HG03280 (cell line): ENCODE results near the gene MELK.

Source experiments
- ATAC-seq: cut with Tn5 transposase; IDR thresholded peaks from one replicate; pipeline ENCODE4 v1.9.1; 2021; ENCODE audit warnings: mild to moderate bottlenecking, moderate library complexity; ENCODE audit not compliant: unreplicated experiment

Gene MELK

GRCh38 chr9:36665921-36666431 is 93.3 kb downstream of the MELK start:
- peak; percentile 55 for ATAC-seq

- ATAC-seq, result no peak
Measured at GRCh38 chr9:36671561-36671960, 98.9 kb downstream of the MELK start.

- ATAC-seq, result no peak
Measured at GRCh38 chr9:36676091-36676490, 103.4 kb downstream of the MELK start.

DNA sequence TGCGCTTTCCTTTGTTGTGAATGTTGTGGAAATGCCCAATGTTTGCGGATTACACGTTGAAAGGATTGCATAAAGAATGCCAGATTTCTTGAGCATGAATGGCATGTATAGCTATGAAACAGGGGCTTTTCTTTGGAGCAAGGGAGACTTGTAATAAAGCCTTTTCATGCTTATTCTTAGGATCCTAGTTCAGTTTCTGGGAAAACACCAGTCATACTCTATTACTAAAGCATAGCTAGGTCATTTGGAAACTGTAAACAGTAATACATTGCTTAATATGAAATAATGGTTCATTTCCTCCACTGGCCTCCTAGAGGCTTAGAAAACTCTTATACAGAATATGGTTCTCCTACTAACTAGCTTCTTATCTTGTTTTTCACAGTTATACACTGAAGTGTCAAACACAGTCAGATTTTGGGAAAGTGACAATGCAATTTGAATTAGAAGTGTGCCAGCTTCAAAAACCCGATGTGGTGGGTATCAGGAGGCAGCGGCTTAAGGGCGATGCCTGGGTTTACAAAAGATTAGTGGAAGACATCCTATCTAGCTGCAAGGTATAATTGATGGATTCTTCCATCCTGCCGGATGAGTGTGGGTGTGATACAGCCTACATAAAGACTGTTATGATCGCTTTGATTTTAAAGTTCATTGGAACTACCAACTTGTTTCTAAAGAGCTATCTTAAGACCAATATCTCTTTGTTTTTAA is 104.2 kb downstream of the MELK start:
- ATAC-seq, result no peak

GRCh38 chr9:36677611-36678010 is 104.9 kb downstream of the MELK start:
- ATAC-seq, result no peak

DNA sequence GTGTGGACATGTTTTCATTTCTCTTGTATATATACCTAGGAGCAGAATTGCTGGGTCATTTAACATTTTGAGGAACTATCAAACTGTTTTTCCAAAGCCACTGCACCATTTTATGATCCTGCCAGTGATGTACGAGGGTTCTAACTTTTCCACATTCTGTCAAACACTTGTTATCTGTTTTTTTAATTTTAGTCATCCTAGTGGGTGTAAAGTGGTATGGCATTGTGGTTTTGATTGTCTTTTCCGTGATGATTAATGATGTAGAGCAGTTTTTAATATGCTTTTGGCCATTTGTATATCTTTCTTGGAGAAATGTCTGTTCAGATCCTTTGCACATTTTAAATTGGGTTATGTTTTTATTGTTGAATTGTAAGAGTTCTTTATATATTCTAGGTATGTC is 107.0 kb downstream of the MELK start:
- no peak for ATAC-seq

DNA sequence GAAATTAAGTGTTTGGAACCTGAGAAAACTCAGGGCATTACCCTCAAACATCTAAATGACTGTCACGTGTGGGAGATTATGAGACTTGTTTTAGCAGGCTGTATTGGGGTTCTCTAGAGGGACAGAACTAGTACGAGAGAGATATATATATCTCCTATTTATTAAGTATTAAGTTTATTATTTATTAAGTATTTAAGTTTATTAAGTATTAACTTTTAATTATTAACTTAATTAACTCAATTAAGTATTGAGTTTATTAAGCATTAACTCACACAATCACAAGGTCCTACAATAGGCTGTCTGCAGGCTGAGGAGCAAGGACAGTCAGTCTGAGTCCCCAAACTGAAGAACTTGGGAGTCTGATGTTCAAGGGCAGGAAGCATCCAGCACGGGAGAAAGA is 113.8 kb downstream of the MELK start:
- no peak for ATAC-seq

DNA sequence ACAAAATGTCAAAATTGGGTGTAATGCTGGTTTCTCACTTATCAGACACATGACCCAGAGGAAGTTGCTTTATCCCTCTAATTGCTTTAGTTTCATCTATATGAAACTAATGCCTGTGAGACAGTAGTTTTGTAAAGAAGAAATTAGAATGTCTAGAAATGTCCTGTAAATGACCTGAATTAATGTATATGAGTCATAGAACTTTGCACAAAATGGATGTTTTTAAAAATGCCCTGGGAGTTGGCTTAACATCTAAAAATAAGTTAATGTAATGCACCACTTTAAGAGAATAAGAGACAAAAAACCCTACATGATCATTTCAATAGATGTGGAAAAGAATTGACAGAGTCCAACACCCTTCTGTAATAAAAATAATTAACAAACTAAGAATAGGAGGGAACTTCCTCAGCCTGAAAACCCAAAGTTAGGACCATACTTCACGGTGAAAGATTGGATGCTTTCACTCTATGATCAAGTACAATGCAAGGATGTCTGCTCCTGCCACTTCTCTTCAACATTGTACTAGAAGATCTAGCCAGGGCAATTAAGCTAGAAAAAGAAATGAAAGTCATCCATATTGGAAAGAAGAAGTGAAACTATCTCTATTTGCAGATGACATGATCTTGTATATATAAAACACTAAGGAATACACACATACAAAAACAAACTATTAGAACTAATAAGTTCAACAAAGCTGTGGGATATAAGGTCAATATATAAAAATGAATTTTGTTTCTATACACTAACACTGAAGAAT is 117.9 kb downstream of the MELK start:
- no peak for ATAC-seq

- no peak for ATAC-seq
Measured at GRCh38 chr9:36691671-36692070, 119.0 kb downstream of the MELK start.

GRCh38 chr9:36698984-36699383 is 126.3 kb downstream of the MELK start:
- no peak for ATAC-seq

DNA sequence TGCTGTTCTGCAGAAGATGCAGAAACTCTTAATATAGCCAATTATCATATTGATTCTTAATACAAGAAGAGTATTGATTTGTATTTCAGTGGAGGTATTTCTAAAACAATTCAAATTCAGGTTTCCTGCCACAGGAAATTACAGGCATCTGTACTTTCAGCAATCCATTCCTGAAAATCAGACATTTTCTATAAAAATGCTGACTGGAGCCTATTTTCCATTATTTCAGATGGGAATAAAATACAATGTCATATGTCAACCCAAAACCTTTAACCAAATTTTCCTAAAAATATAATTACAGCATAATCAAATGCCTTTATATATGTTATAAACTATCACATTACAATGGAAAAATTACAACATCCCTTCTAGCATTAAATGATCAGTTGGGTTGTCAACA is 131.5 kb downstream of the MELK start:
- no peak for ATAC-seq

- no peak for ATAC-seq
Measured at GRCh38 chr9:36713515-36714490, 141.1 kb downstream of the MELK start.

GRCh38 chr9:36716496-36716895 is 143.8 kb downstream of the MELK start:
- no peak for ATAC-seq

DNA sequence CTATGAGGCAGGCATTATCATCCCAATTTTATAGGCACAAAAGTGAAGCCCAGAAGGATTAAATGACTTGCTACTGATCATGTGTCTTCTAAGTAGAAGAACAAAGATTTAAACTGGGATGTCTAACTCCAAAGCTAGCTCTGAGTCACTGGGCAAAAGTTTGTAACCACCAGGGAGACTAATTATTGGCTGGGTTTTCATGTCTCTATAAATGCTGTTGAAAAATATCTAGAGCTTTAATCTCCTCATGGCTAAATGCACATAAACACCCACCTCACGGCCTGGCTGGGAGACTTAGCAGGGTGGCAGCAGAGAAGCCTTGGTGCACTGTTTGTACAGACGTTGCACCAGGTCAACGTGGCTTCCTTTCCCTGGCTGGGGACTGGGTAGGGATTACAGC is 144.6 kb downstream of the MELK start:
- ATAC-seq, result no peak

DNA sequence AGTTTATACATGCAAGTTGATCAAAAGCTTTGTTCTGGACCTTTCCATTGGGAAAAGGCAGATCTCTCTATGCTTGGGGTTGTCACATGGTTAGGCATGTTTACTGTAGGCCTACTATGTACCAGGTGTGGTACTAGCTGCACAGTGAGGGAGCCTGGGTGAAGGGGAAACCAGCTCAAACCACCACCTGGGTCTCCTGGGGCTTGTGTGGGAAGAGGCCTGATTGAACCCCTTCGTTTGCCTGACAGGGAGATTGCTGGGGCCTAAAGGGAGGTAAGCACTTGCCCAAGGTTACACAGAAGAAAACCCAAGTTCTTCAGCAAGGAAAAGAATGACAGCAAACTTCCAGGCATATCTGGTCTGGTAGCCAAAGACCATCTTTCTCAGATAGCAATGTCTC is 145.9 kb downstream of the MELK start:
- no peak for ATAC-seq

- ATAC-seq, result no peak
Measured at GRCh38 chr9:36720043-36720442, 147.3 kb downstream of the MELK start.

DNA sequence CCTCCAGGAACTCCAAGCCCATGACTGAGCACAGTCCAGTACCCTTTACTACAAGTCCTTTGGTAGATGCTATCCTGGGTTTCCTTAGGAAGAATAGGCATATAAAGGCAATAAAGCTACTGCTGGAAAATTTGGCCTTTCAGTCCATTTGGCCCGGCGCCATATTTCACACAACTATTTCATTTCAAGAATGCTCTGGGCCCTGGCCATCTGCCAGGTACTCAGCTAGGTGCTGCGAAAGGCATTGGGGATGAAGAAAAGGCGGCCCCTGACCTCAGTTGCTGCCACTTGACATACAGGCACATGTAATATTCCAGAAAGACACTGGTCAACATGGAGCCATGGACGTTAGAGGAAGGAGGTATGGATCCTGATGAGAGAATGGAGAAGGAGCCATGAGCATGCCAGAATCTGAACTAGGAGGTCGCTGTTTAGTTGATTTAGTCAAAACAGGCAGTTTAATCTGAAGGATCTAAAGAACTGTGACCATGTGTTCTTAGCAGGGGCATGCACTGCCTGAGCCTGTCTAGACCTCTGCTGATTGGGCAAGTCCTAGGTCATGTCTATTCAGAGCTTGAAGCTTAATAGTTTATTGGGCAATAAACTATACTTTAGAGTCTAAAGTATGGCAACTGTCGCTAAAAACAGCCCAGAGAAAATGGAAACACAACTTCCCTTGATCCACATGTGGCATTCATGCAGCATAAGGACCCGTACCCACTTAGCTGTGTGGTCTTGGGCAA is 149.3 kb downstream of the MELK start:
- no peak for ATAC-seq

GRCh38 chr9:36725777-36726356 is 153.2 kb downstream of the MELK start:
- ATAC-seq, result no peak
